Activated gamma-delta T cell (primary cell): ENCODE measurements around the gene NCAPD2.
"Not testable (repeated sequence)": the region's sequence is repeated elsewhere in the genome, so short reads cannot be mapped to it uniquely, and the experiment has no call there.

Source experiments
- DNase-seq: peaks from one replicate; lab custom pipeline; 2025; lab: John Stamatoyannopoulos, UW

NCAPD2 gene

DNA sequence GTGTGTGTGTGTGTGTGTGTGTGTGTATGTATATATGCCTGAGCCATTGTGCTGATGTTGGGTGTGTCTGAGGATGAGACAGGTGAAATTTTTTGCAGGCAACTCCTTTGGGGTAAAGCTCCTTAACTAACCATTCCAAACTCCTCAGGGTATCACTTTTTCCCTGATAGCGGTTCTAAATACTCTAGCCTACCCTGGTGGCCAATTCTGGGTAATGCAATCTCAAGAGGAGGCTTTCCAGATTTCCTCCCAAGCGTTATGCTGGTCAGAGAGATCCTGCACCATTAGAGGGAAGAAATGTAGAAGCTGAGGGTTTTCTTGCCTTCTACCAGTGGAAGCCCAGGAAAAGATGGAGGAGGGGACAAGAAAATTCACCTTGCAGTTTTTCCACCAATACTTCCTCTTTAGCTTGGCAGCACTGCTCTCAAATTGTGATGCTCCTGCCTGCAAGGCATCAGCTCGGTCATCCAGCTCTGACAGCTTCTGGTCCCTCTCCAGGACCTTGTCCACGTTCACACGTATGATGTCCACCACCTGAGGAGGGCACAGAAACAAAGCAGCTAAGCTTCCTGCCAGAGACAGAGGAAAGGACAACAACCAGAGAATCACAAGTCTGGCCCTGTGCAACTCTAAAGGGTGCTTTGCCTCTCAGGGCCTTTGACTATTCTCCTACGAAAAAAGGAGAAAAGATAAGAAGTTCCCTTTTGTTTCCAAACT is 28.3 kb upstream of the NCAPD2 start:
- DNase-seq, result no peak

- no peak for DNase-seq
Observed at GRCh38 chr12:6466184-6466573, 27.7 kb upstream of the NCAPD2 start.

GRCh38 chr12:6466751-6467150 is 27.2 kb upstream of the NCAPD2 start:
- not testable (repeated sequence) for DNase-seq

- not testable (repeated sequence) for DNase-seq
Observed at GRCh38 chr12:6467571-6468282, 26.2 kb upstream of the NCAPD2 start.

DNA sequence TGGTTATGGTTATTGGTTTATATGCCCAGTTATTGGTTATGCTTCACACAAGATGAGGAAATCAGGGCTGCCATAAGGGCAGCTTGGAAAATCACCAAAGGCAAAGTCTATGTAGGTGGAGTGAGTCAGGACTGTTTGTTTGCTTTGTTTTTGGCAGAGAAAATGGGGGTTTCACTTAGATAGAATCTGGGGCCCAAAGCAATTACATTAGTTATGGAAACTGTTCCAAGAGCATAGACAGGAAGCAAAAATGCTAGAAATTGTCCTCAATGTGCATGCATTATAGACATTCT is 25.7 kb upstream of the NCAPD2 start:
- no peak for DNase-seq

- DNase-seq, result no peak
Observed at GRCh38 chr12:6469092-6469491, 24.8 kb upstream of the NCAPD2 start.

- no peak for DNase-seq
Observed at GRCh38 chr12:6469609-6470374, 24.1 kb upstream of the NCAPD2 start.

GRCh38 chr12:6470375-6471163 is 23.3 kb upstream of the NCAPD2 start, which contains the start of gene VAMP1:
Gene VAMP1 (minus strand): TSS chr12:6470677. CDS start chr12:6470531, 146 bp downstream.
- DNase-seq, result peak; percentile 91

- DNase-seq, result no peak
Observed at GRCh38 chr12:6471989-6472360, 21.9 kb upstream of the NCAPD2 start.

DNA sequence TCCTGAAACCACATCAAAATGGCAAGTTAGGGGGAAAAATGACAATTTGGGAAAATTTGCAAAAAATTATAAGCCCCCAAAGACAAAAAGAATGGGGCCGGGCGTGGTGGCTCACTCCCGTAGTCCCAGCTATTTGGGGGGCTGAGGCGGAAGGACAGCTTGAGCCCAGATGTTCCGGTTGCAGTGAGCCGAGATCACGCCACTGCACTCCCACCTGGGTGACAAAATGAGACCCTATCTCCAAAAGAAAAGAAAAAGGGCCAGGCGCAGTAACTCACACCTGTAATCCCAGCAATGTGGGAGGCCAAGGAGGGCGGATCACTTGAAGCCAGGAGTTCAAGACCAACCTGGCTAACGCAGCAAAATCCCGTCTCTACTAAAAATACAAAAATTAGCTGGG is 21.4 kb upstream of the NCAPD2 start:
- DNase-seq, result no peak

DNA sequence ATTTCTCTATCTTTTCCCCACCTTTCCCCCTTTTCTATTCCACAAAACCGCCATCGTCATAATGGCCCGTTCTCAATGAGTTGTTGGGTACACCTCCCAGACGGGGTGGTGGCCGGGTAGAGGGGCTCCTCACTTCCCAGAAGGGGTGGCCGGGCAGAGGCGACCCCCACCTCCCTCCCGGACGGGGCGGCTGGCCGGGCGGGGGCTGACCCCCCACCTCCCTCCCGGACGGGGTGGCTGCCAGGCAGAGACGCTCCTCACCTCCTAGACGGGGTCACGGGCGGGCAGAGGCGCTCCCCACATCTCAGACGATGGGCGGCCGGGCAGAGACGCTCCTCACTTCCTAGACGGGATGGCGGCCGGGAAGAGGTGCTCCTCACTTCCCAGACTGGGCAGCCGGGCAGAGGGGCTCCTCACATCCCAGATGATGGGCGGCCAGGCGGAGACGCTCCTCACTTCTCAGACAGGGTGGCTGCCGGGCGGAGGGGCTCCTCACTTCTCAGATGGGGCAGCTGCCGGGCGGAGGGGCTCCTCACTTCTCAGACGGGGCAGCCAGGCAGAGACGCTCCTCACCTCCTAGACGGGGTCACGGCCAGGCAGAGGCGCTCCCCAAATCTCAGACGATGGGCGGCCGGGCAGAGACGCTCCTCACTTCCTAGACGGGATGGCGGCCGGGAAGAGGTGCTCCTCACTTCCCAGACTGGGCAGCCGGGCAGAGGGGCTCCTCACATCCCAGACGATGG is 18.5 kb upstream of the NCAPD2 start:
- not testable (repeated sequence) for DNase-seq

DNA sequence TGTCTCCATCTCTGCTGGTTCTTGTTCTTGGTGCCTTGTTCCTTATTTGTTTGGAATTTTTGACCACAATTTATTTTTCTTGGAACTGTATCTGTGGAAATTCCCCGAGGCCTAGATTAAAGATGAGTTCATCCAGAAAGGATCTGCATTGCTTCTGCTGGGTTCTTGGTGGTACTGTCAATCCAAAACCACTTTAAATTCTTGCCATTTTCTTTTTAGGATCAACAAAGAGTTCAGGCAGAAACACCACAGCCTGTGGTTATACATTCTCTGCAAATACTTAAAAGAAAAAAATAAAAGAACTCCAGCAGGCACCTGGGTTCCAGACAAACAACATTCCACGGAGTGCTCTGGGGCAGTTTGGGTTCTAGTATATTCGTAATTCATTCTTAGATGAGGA is 17.4 kb upstream of the NCAPD2 start:
- no peak for DNase-seq

- not testable (repeated sequence) for DNase-seq
Observed at GRCh38 chr12:6477601-6478377, 16.1 kb upstream of the NCAPD2 start.

- no peak for DNase-seq
Observed at GRCh38 chr12:6478416-6478815, 15.5 kb upstream of the NCAPD2 start.

DNA sequence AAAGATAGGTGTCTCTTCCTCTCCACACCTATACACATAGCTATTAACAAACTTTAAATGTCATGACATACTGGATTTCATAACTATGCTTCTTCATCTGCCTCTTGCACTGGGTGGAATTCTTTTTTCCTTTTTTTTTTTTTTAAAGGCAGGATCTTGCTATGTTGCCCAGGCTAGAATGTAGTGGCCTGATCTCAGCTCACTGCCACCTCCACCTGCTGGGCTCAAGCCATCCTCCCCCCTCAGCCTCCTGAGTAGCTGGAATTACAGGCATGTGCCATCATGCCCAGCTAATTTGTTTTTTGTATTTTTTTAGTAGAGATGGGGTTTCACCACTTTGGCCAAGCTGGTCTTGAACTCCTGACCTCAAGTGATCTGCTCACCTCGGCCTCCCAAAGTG is 5.7 kb upstream of the NCAPD2 start:
- no peak for DNase-seq

DNA sequence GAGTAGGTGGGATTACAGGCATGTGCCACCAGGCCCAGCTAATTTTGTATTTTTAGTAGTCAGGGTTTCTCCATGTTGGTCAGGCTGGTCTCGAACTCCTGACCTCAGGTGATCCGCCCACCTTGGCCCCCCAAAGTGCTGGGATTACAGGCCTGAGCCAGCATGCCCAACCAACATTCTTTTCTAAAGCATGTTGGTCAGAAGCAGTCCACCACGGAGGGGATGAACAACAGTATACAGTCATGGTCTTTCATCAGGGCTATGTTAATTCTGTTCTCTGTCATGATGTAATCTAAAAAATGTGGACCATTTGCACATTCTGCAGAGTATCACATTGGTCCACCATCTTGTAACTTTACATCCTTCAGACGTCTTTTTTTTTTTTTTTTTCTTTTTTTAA is 4.5 kb upstream of the NCAPD2 start:
- DNase-seq, result no peak

- DNase-seq, result not testable (repeated sequence)
Observed at GRCh38 chr12:6490673-6491072, 3.2 kb upstream of the NCAPD2 start.

GRCh38 chr12:6492838-6493496 is 935 bp upstream of the NCAPD2 start, which contains the start of gene MRPL51:
Gene MRPL51 (minus strand): TSS chr12:6493262. CDS start chr12:6493136, 126 bp downstream.
- DNase-seq, result peak; percentile 95

- no peak for DNase-seq
Observed at GRCh38 chr12:6494258-6494743, 399 bp downstream of the NCAPD2 start.

GRCh38 chr12:6494968-6495367 is 1.1 kb downstream of the NCAPD2 start:
- DNase-seq, result no peak
